ENCODE measurements around the gene RAB5IF. TPM values are rescaled to one million over a fixed set of nuclear protein-coding genes. Genes with fewer than 3 reads are reported as not detected.

The RAB5IF gene
- total RNA-seq, 1 donor from 2014 or later: 65.2 TPM

DNA sequence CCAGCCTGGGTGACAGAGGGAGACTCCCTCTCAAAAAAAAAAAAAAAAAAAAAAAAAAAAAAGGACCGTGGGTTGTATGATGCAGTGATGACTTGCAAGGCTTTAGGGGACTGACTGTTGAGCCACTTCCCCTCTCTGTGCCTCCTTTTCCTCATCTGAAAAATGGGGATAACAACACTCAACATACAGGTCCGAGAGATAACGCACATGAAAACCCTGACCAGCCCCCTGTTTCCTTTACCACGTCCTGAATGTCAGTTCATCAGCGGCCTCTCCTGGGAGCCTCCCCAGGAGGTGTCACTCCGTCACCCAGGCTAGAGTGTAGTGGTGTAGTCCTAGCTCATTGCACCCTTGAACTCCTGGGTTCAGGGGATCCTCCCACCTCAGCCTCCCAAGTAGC is 36.6 kb downstream of the RAB5IF start:
- no peaks in the 10 kb centered on the region for H3K27me3 Mint-ChIP-seq (ENCODE audit: unreplicated experiment)
- no peaks in the 10 kb centered on the region for H3K36me3 Mint-ChIP-seq (ENCODE audit: unreplicated experiment)
- no peaks in the 10 kb centered on the region for H3K4me1 Mint-ChIP-seq (ENCODE audit: unreplicated experiment)

DNA sequence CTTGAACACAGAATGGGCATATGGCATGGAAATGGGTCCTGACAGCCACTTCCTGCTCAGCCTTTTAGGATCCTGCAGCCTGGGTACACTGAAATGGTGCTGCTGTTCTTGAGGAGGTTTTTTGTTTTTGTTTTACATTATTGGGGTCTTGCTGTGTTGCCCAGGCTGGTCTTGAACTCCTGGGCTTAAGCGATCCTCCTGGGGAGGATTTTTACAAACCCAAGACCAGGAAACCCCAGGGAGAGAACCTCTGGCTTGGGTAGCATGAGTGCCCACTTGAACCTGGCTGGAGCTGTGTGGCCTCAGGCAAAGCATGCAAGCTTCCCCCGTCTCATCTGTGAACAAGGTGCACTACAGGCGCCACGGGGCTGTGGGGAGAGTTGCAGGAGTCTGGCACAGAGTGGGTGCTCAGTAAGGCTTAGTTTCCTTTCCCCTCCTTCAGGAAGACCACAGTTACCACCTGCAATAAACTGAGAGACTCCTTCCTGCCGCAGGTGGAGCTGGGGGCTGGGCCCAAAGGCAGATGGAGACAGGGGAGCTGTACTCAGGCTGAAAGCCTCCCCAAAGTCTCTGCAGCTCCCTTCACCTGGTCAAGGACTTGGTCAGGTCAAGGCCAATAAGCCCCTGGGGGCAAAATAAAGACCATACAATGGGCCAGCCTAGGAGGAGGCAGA is 38.6 kb downstream of the RAB5IF start:
- H3K27ac Mint-ChIP-seq (ENCODE audit: unreplicated experiment): no peak overlapping the region
- H3K4me1 Mint-ChIP-seq (ENCODE audit: unreplicated experiment): no peaks in the 10 kb centered on the region
- no peaks in the 10 kb centered on the region for H3K9me3 Mint-ChIP-seq (ENCODE audit: unreplicated experiment)
- H3K4me3 Mint-ChIP-seq (ENCODE audit: unreplicated experiment): no peak overlapping the region
- H3K27me3 Mint-ChIP-seq (ENCODE audit: unreplicated experiment): no peaks in the 10 kb centered on the region
- H3K36me3 Mint-ChIP-seq (ENCODE audit: unreplicated experiment): no peaks in the 10 kb centered on the region
- DNase-seq (ENCODE audit: extremely low spot score, unreplicated experiment): no peak
- TF ChIP-seq, protein P1, sequence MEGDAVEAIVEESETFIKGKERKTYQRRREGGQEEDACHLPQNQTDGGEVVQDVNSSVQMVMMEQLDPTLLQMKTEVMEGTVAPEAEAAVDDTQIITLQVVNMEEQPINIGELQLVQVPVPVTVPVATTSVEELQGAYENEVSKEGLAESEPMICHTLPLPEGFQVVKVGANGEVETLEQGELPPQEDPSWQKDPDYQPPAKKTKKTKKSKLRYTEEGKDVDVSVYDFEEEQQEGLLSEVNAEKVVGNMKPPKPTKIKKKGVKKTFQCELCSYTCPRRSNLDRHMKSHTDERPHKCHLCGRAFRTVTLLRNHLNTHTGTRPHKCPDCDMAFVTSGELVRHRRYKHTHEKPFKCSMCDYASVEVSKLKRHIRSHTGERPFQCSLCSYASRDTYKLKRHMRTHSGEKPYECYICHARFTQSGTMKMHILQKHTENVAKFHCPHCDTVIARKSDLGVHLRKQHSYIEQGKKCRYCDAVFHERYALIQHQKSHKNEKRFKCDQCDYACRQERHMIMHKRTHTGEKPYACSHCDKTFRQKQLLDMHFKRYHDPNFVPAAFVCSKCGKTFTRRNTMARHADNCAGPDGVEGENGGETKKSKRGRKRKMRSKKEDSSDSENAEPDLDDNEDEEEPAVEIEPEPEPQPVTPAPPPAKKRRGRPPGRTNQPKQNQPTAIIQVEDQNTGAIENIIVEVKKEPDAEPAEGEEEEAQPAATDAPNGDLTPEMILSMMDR (IDR thresholded peaks at IDR 0.05): no peak

More for the DNA sequence above, 36.6 kb downstream of the RAB5IF start:
- DNase-seq (ENCODE audit: extremely low spot score, unreplicated experiment): no peak
- H3K9me3 Mint-ChIP-seq (ENCODE audit: unreplicated experiment): no peaks in the 10 kb centered on the region
- no peak overlapping the region for H3K4me3 Mint-ChIP-seq (ENCODE audit: unreplicated experiment)
- no peak overlapping the region for H3K27ac Mint-ChIP-seq (ENCODE audit: unreplicated experiment)
- TF ChIP-seq, protein P1 (IDR thresholded peaks at IDR 0.05): no peak

GRCh38 chr20:36644706-36645095 is 39.1 kb downstream of the RAB5IF start:
- Mint-ChIP-seq H3K27me3 (ENCODE audit: unreplicated experiment) (no peaks in the 10 kb centered on the region), H3K4me1 (ENCODE audit: unreplicated experiment) (no peaks in the 10 kb centered on the region), H3K4me3 (ENCODE audit: unreplicated experiment) (no peak overlapping the region), H3K9me3 (ENCODE audit: unreplicated experiment) (no peaks in the 10 kb centered on the region), H3K36me3 (ENCODE audit: unreplicated experiment) (no peaks in the 10 kb centered on the region), H3K27ac (ENCODE audit: unreplicated experiment) (no peak overlapping the region)
- DNase-seq (ENCODE audit: extremely low spot score, unreplicated experiment): no peak
- TF ChIP-seq, protein P1 (IDR thresholded peaks at IDR 0.05): no peak

DNA sequence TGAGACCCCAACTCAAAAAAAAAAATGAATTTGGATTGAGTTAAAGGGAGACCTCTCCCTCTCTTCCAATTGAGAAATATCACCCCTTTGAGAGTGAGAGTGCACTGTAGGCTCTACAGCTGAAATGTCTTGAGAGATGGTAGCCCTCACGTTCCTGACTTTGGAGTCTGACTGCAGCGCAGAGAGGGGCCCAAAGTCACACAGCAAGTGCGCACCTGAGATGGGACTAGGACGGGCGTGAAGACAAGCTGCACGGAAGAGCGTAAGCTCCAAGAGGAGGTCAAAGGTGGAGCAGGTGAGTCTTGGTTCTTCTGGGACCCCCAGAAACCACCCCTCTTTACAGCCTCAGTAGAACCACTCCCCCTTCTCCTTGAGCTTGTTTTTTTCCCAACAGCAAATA is 39.8 kb downstream of the RAB5IF start:
- Mint-ChIP-seq H3K27ac (ENCODE audit: unreplicated experiment) (no peak overlapping the region), H3K4me3 (ENCODE audit: unreplicated experiment) (no peak overlapping the region), H3K4me1 (ENCODE audit: unreplicated experiment) (no peaks in the 10 kb centered on the region), H3K9me3 (ENCODE audit: unreplicated experiment) (no peaks in the 10 kb centered on the region), H3K27me3 (ENCODE audit: unreplicated experiment) (no peaks in the 10 kb centered on the region), H3K36me3 (ENCODE audit: unreplicated experiment) (no peaks in the 10 kb centered on the region)
- DNase-seq (ENCODE audit: extremely low spot score, unreplicated experiment): no peak
- TF ChIP-seq, protein P1 (IDR thresholded peaks at IDR 0.05): no peak

DNA sequence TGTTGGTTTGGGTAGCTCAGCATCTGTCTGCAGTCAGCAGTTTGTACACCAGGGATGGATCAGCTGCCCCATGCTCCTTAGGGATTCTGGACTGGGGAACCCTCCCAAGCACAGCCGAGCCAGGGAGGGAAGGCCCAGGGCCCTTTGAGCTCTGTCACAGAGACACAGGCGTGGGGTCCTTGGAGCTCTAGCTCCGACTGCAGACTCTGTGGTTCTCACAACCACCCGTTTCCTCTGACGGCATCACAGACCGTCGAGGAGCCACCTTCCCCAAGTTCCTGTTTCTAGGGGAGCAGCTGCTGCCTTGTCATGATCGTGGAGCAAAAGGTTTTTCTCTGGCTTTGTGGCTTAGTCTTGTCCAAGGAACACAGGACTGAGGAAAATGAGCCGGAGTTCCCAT is 40.4 kb downstream of the RAB5IF start, which contains the start of gene SLA2:
TSS of gene SLA2 (minus strand) at position 199 of the 400 bp plus-strand sequence. CDS start 4,861 bp downstream, outside the sequence.
- H3K27me3 Mint-ChIP-seq (ENCODE audit: unreplicated experiment): no peaks in the 10 kb centered on the region
- TF ChIP-seq, protein P1 (IDR thresholded peaks at IDR 0.05): no peak
- H3K4me1 Mint-ChIP-seq (ENCODE audit: unreplicated experiment): no peaks in the 10 kb centered on the region
- DNase-seq (ENCODE audit: extremely low spot score, unreplicated experiment): no peak
- no peak within 1 kb of the TSS for H3K4me3 Mint-ChIP-seq (ENCODE audit: unreplicated experiment)
- no peaks in the 10 kb centered on the region for H3K36me3 Mint-ChIP-seq (ENCODE audit: unreplicated experiment)
- no peaks in the 10 kb centered on the region for H3K9me3 Mint-ChIP-seq (ENCODE audit: unreplicated experiment)
- no peak within 1 kb of the TSS for H3K27ac Mint-ChIP-seq (ENCODE audit: unreplicated experiment)

Data from osteocyte (in vitro differentiated cells).